Body of pancreas (tissue), 4 donors: ENCODE results near the gene MAP4K2.

Experiments
- POLR2A ChIP-seq, 3 donors: fragments of 450-650 bp; IDR thresholded peaks; one replicate each; pipeline ENCODE4 v1.6.1; 2016; ENCODE audit warnings: antibody characterized with exemption in 3 of 3, mild to moderate bottlenecking in 2 of 3
- TF ChIP-seq, protein P1 (sequence below), 7 experiments: fragments of 450-650 bp in 4 of 7; fragments of 200-600 bp in 3 of 7; sonication (generic) in 3 of 7; IDR thresholded peaks; one replicate each; pipeline ENCODE4 v1.5.1; 2016 to 2019; ENCODE audit warnings: antibody characterized with exemption in 7 of 7

DNA sequence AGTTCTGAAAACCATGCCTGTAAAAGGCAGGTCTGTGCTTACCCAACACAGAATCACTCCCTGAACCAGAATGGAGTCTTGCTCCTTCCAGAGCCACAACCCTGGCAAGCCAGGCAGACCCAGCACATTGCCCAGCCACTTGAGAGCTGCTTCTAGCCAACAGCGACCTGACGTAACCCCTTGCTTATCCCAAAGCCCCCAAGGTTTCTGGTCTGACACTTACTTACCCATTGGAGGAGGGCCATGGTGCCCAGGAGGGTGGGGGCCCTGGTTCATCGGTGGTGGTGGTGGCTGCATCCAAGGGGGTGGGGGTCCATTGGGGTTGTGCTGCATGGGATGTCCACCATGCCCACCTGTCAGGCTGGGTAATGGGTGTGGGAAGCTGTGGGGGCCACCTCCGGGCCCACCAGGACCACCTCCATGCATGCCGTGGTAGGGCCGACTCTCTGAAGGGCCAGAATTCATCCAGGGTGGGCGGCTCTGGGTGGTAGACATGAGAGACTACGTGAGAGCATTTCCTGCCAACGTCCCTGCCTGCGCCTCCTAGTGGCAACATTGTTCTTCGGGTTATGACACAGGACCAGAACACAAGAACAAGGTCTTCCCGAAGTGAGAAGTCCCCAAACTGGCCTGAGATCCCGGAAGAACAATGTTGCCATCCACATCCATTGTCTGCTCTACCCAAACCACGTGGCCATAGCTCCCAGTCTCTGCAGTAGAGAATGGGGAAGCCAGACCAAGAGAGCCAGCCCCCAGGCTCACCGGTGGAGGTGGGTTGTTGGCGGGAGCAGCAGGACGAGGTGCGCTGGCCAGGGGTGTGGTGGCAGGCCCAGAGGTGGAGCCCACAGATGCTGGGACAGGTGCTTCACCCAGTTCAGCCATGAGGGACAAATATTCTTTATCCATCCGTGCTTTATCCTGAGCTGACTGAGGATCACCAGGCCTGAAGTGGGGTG is 35.4 kb downstream of the MAP4K2 start:
- TF ChIP-seq, protein P1, sequence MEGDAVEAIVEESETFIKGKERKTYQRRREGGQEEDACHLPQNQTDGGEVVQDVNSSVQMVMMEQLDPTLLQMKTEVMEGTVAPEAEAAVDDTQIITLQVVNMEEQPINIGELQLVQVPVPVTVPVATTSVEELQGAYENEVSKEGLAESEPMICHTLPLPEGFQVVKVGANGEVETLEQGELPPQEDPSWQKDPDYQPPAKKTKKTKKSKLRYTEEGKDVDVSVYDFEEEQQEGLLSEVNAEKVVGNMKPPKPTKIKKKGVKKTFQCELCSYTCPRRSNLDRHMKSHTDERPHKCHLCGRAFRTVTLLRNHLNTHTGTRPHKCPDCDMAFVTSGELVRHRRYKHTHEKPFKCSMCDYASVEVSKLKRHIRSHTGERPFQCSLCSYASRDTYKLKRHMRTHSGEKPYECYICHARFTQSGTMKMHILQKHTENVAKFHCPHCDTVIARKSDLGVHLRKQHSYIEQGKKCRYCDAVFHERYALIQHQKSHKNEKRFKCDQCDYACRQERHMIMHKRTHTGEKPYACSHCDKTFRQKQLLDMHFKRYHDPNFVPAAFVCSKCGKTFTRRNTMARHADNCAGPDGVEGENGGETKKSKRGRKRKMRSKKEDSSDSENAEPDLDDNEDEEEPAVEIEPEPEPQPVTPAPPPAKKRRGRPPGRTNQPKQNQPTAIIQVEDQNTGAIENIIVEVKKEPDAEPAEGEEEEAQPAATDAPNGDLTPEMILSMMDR (IDR thresholded peaks at IDR 0.05), result peak; percentile 46 to 67 (median 57)
- TF ChIP-seq POLR2A (IDR thresholded peaks at IDR 0.05), result no peak
